PC-3 (cell line): Measurements from ENCODE around the gene CAMK1D.

Experiments used
- CTCF ChIP-seq: fragments of 300-600 bp; sonication (generic); conservative IDR thresholded peaks from 2 replicates; pipeline ENCODE4 v1.5.1; 2017; ENCODE audit warnings: antibody characterized with exemption, low read depth, mild to moderate bottlenecking, low read length
- EZH2 ChIP-seq: fragments of 300-600 bp; sonication (generic); IDR thresholded peaks from one replicate; pipeline ENCODE4 v1.6.1; 2017; ENCODE audit warnings: antibody characterized with exemption, mild to moderate bottlenecking, low read length; ENCODE audit not compliant: unreplicated experiment
- EZH2phosphoT487 ChIP-seq: fragments of 300-600 bp; sonication (generic); IDR thresholded peaks from 2 replicates; pipeline ENCODE4 v1.6.1; 2018; ENCODE audit warnings: mild to moderate bottlenecking, antibody characterized with exemption, low read length, borderline replicate concordance

DNA sequence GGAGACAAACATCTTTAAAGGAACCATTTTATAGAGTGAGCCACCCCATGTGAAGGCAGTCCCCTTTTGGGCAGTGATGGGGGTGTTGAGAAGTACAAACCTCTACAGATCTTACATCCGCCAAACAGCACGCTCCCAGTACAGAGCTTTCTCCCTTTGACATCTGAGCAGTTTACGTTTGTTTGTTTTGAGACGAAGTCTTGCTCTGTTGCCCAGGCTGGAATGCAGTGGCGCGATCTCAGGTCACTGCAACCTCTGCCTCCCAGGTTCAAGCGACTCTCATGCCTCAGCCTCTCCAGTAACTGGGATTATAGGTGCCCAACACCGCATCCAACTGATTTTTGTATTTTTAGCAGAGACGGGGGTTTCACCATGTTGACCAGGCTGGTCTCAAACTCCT is 523.2 kb downstream of the CAMK1D start:
- TF ChIP-seq CTCF = no peak
- no peak for TF ChIP-seq EZH2
- TF ChIP-seq EZH2phosphoT487 = no peak
